Heart right ventricle (tissue), 16 donors: ENCODE results near the gene AGBL2. TPM values are rescaled to one million over a fixed set of nuclear protein-coding genes. Genes with fewer than 3 reads are reported as not detected.
"Not testable (repeated sequence)": the region's sequence is repeated elsewhere in the genome, so short reads cannot be mapped to it uniquely, and the experiment has no call there.

ENCODE experiments used
- ATAC-seq, 8 donors: fragments of 200-7000 bp; cut with Tn5 transposase; one replicate each; pipeline ENCODE4 v1.9.1; 2020; ENCODE audit warnings: mild to moderate bottlenecking in 8 of 8, moderate library complexity in 8 of 8, moderate number of reproducible peaks in 1 of 8
- DNase-seq, 2 donors: peaks; one replicate each; pipeline ENCODE4 v3.0.0-alpha.2; 2020
- H3K27ac ChIP-seq, 10 donors: fragments of 200-600 bp; sonication (generic) in 2 of 10; one replicate each; pipeline versions ENCODE4 v1.5.0 to v1.8.0; 2020 to 2022; ENCODE audit warnings: mild to moderate bottlenecking in 3 of 10
- H3K27me3 ChIP-seq, 7 donors: fragments of 200-600 bp; one replicate each; pipeline ENCODE4 v1.8.0; 2021 to 2022; ENCODE audit warnings: mild to moderate bottlenecking in 2 of 7
- H3K36me3 ChIP-seq, 9 donors: fragments of 200-600 bp; sonication (generic) in 1 of 9; one replicate each; pipeline versions ENCODE4 v1.5.0 to v1.8.0; 2020 to 2022; ENCODE audit warnings: mild to moderate bottlenecking in 2 of 9
- H3K4me1 ChIP-seq, 9 donors: fragments of 200-600 bp; sonication (generic) in 1 of 9; one replicate each; pipeline versions ENCODE4 v1.5.0 to v1.8.0; 2020 to 2022; ENCODE audit warnings: mild to moderate bottlenecking in 4 of 9
- H3K4me3 ChIP-seq, 10 donors: fragments of 200-600 bp; sonication (generic) in 2 of 10; one replicate each; pipeline versions ENCODE4 v1.5.0 to v1.8.0; 2020 to 2022; ENCODE audit warnings: mild to moderate bottlenecking in 7 of 10, moderate library complexity in 2 of 10
- H3K9me3 ChIP-seq, 11 donors: fragments of 200-600 bp in 10 of 11; sonication (generic) in 2 of 11; one replicate each; pipeline versions ENCODE4 v1.5.0 to v1.8.0; 2013 to 2022; ENCODE audit warnings: mild to moderate bottlenecking in 2 of 11, control low read depth in 1 of 11, moderate library complexity in 1 of 11
- CTCF ChIP-seq, 9 donors: fragments of 200-600 bp; sonication (generic) in 2 of 9; IDR thresholded peaks; one replicate each; pipeline versions ENCODE4 v1.5.0 to v1.8.0; 2021 to 2022; ENCODE audit warnings: antibody characterized with exemption in 9 of 9, mild to moderate bottlenecking in 5 of 9, moderate library complexity in 1 of 9
- WGBS, 2 donors: extraction: QIAGEN DNeasy Blood & Tissue Kit; methylation state at CpG; one replicate each; pipeline ENCODE4 v1.1.7; 2013; ENCODE audit warnings: inconsistent platforms in 1 of 2; 5-methylcytosine and 5-hydroxymethylcytosine counted together
- intact Hi-C, 10 donors: fragments of 100-400 bp; cut with DNase I; formaldehyde crosslinking; loops; one replicate each; pipeline versions ENCODE4 v1.11.1 to v1.14.2; 2022
- long read RNA-seq, 3 donors: library from polyadenylated mRNA; unstranded; transcript quantifications; one replicate each; pipeline ENCODE4 v2.0.0, GENCODE V29; 2020 to 2021
- polyA plus RNA-seq, 2 donors: library from polyadenylated mRNA; stranded (reverse); fragments of 200-250 nt; gene quantifications; one replicate each; pipeline ENCODE4 v1.2.3, GENCODE V29; 2013
- total RNA-seq, 10 donors: library from RNA; stranded (reverse); fragmentation: NEBNext Ultra II Directional in 3 of 10; extraction: Animal tissue kit (Norgen Biotek cat#: 25700) in 3 of 10; gene quantifications; one replicate each; pipeline versions ENCODE4 v1.2.1 to v1.2.4, GENCODE V29; 2021 to 2023
- donor health status: Arrhythmogenic right ventricular cardiomyopathy.
- donor health status: ischemic (EF 13 %, LVEDD 7.1; RV severe dilation, severe dysfunction).
- donor health status: healthy with polysubstance abuse.
- donor health status: DM: no; HTN: yes; CAD: no.
- donor health status: DM: no; HTN: no; CAD: no.
- donor health status: ischemic (EF 25% LVEDD 6.9; RV normal size, moderate dysfunction).
- donor health status: ischemic (EF 25% LVEDD 5.7; RV mildly dilated, moderate dysfunction).
- donor health status: healthy.
- donor health status: DM: yes; HTN: yes; CAD: no.
- donor health status: Ischemic cardiomyopathy.
- donor health status: ischemic (EF 35%, LVEDD 5.7; RV mildly dilated, moderate dysfunction).
- donor health status: nonischemic (EF 11% LVEDD 7.7; RV severe dilation, severe dysfunction).
- donor health status: DM: yes; HTN: yes; CAD: no.
- donor health status: PGD.
- donor health status: ischemic (EF 29% LVEDD 5.4; RV normal size, mild dysfunction).
- donor health status: nonischemic (EF 23%, LVEDD 6.1; RV moderate dilation, normal function).

AGBL2 gene
- 1 to 10 TPM in 1 of 10 donors, under 1 TPM in 4, not detected in 5; 0.13 to 1.5 (median 0.44) TPM for total RNA-seq
- under 1 TPM; 0.04 to 0.88 TPM for polyA plus RNA-seq
- long read RNA-seq, donor 1, result 0 reads
- long read RNA-seq, donor 2, result 0 reads
- long read RNA-seq, donor 3, result 0 reads

- Histone ChIP-seq H3K4me1 (peaks cover 0 to 14% (median 3%) of the 10 kb centered on the region in 9 donors), H3K9me3 (no peaks in the 10 kb centered on the region), H3K27me3 (no peaks in the 10 kb centered on the region), H3K36me3 (peaks cover 0 to 43% (median 36%) of the 10 kb centered on the region in 9 donors), H3K27ac (peak within 1 kb of the TSS in 9 of 10 donors; percentile 39 to 85 (median 76)), H3K4me3 (peak within 1 kb of the TSS; percentile 54 to 88 (median 78))
- DNase-seq (peak; percentile 76 to 80), ATAC-seq (peak; percentile 90 to 96 (median 93))
- 1% methylated on average over 35 of the region's 35 CpGs for WGBS, 2 donors
- TF ChIP-seq CTCF (IDR thresholded peaks at IDR 0.05), result no peak
- intact Hi-C loops, result loop anchor here in 4 of 10 donors (2.0 to 10.0 kb wide), 3 partner anchors 70 to 73 kb away; partner anchors contain the start of gene MTCH2 (in 4 of the 4)
Observed at GRCh38 chr11:47715082-47715669, at the start of gene AGBL2. Gene AGBL2 (minus strand): TSS chr11:47715369. CDS start chr11:47714650, 719 bp downstream.

- WGBS, 2 donors, result 80 to 86% methylated on average over 11 of the region's 11 CpGs
- not testable (repeated sequence) for H3K9me3 ChIP-seq, H3K4me3 ChIP-seq, H3K27me3 ChIP-seq, DNase-seq
- H3K27ac ChIP-seq, result peak overlapping the region in 1 of 10 donors; percentile 18
- peak in 1 of 8 donors; percentile 18 for ATAC-seq
- intact Hi-C loops, result loop anchor here in 1 of 10 donors (5.0 to 10.0 kb wide), 2 partner anchors 37 to 46 kb away; no protein-coding TSS in a partner anchor
- peaks cover 0 to 100% (median 74%) of the 10 kb centered on the region in 9 donors for H3K36me3 ChIP-seq
- peaks cover 0 to 14% (median under 1%) of the 10 kb centered on the region in 9 donors for H3K4me1 ChIP-seq
Observed at GRCh38 chr11:47759291-47759690, 44.1 kb upstream of the AGBL2 start.

GRCh38 chr11:47756208-47756607 is 41.0 kb upstream of the AGBL2 start:
- Histone ChIP-seq H3K36me3 (peaks cover 0 to 100% (median 79%) of the 10 kb centered on the region in 9 donors), H3K4me3 (no peak overlapping the region), H3K27me3 (no peaks in the 10 kb centered on the region), H3K9me3 (no peaks in the 10 kb centered on the region), H3K4me1 (peaks cover 0 to 9% (median 0%) of the 10 kb centered on the region in 9 donors), H3K27ac (no peak overlapping the region)
- intact Hi-C loops, result loop anchor here in 1 of 10 donors (5.0 to 10.0 kb wide), 2 partner anchors 34 to 49 kb away; no protein-coding TSS in a partner anchor
- ATAC-seq (no peak), DNase-seq (no peak)
- 97 to 98% methylated on average over 4 of the region's 4 CpGs for WGBS, 2 donors
- TF ChIP-seq CTCF (IDR thresholded peaks at IDR 0.05), result no peak

GRCh38 chr11:47750725-47751124 is 35.6 kb upstream of the AGBL2 start:
- H3K27me3 ChIP-seq, result no peaks in the 10 kb centered on the region
- intact Hi-C loops, result loop anchor here in 2 of 10 donors (5.0 to 10.0 kb wide), 2 partner anchors 54 to 57 kb away; no protein-coding TSS in a partner anchor

GRCh38 chr11:47742494-47742893 is 27.3 kb upstream of the AGBL2 start:
- H3K4me1 ChIP-seq, ATAC-seq, intact Hi-C loops, H3K27me3 ChIP-seq, H3K4me3 ChIP-seq, H3K9me3 ChIP-seq, H3K27ac ChIP-seq, DNase-seq: not testable (repeated sequence)
- WGBS, 2 donors, result 97 to 98% methylated on average over 7 of the region's 7 CpGs
- peaks cover 0 to 100% (median 91%) of the 10 kb centered on the region in 9 donors for H3K36me3 ChIP-seq

More at GRCh38 chr11:47750725-47751124, 35.6 kb upstream of the AGBL2 start:
- TF ChIP-seq CTCF (IDR thresholded peaks at IDR 0.05), result no peak
- ATAC-seq (no peak), DNase-seq (no peak)
- H3K4me1 ChIP-seq, result peaks cover 0 to under 1% (median 0%) of the 10 kb centered on the region in 9 donors
- H3K36me3 ChIP-seq, result peaks cover 0 to 100% (median 90%) of the 10 kb centered on the region in 9 donors
- WGBS, 2 donors, result 90% methylated on average over 5 of the region's 5 CpGs
- no peak overlapping the region for H3K27ac ChIP-seq
- no peak overlapping the region for H3K4me3 ChIP-seq
- peaks cover 0 to under 1% (median 0%) of the 10 kb centered on the region in 11 donors for H3K9me3 ChIP-seq

GRCh38 chr11:47737817-47738216 is 22.6 kb upstream of the AGBL2 start:
- ATAC-seq, DNase-seq, H3K9me3 ChIP-seq, H3K27me3 ChIP-seq, H3K27ac ChIP-seq, H3K4me3 ChIP-seq, H3K4me1 ChIP-seq: not testable (repeated sequence)
- H3K36me3 ChIP-seq, result peaks cover 3 to 100% (median 88%) of the 10 kb centered on the region in 9 donors
- 68 to 87% methylated on average over 7 of the region's 7 CpGs for WGBS, 2 donors
- intact Hi-C loops, result loop anchor here in 2 of 10 donors (10.0 kb wide), 2 partner anchors 77 to 97 kb away; no protein-coding TSS in a partner anchor
